OCI-LY3 (cell line): ENCODE results near the gene ZBTB7C.

Source experiments
- CTCF ChIP-seq: fragments of 200-600, 300-600 bp; sonication (generic); IDR thresholded peaks from 2 replicates; pipeline ENCODE4 v1.5.1; 2014; ENCODE audit warnings: antibody characterized with exemption, low read length, low read depth
- EZH2phosphoT487 ChIP-seq: fragments of 200-600 bp; shearing (Covaris generic); IDR thresholded peaks from 2 replicates; pipeline ENCODE4 v1.6.1; 2018; ENCODE audit warnings: antibody characterized with exemption, mixed run types, low read depth

- TF ChIP-seq CTCF (no peak), EZH2phosphoT487 (no peak)
Observed at GRCh38 chr18:48029296-48029986, 379.7 kb downstream of the ZBTB7C start.
